Stimulated activated CD8-positive, alpha-beta memory T cell treated with anti-CD3 and anti-CD28 coated beads, Interleukin-12 subunit alpha, Interleukin-12 subunit beta, amount 100 ng/mL, for 24 hours (primary cell): ENCODE measurements around the gene HSP90AB1.
A peak's percentile ranks its signal among the peaks of the same experiment; 100 is the strongest.
"Not testable (repeated sequence)": the region's sequence is repeated elsewhere in the genome, so short reads cannot be mapped to it uniquely, and the experiment has no call there.

Experiments
- DNase-seq: peaks from one replicate; pipeline ENCODE4 v3.0.0-alpha.2; 2020; ENCODE audit errors: extremely low read depth

Gene HSP90AB1

GRCh38 chr6:44222486-44223318 lies 24.2 kb upstream of the HSP90AB1 start:
- DNase-seq: no peak

- DNase-seq: peak; percentile 63
Observed at GRCh38 chr6:44223319-44224028, 23.4 kb upstream of the HSP90AB1 start, which contains the start of gene SLC29A1. Gene SLC29A1, plus strand, starts transcription at chr6:44223595. Its CDS starts 3,719 bp downstream, at chr6:44227314.

GRCh38 chr6:44224029-44224964 lies 22.6 kb upstream of the HSP90AB1 start:
- no peak for DNase-seq

GRCh38 chr6:44224965-44225305 lies 22.0 kb upstream of the HSP90AB1 start:
- DNase-seq: no peak

- DNase-seq: no peak
Observed at GRCh38 chr6:44225579-44226325, 21.1 kb upstream of the HSP90AB1 start.

GRCh38 chr6:44226368-44227147 lies 20.3 kb upstream of the HSP90AB1 start:
- no peak for DNase-seq

- DNase-seq: no peak
Observed at GRCh38 chr6:44227148-44227793, 19.6 kb upstream of the HSP90AB1 start.

- DNase-seq: no peak
Observed at GRCh38 chr6:44228031-44228430, 18.9 kb upstream of the HSP90AB1 start.

GRCh38 chr6:44228433-44228832 lies 18.5 kb upstream of the HSP90AB1 start:
- DNase-seq: no peak

GRCh38 chr6:44228836-44229235 lies 18.1 kb upstream of the HSP90AB1 start:
- DNase-seq: no peak

GRCh38 chr6:44229376-44230033 lies 17.4 kb upstream of the HSP90AB1 start:
- no peak for DNase-seq

- no peak for DNase-seq
Observed at GRCh38 chr6:44230034-44230675, 16.7 kb upstream of the HSP90AB1 start.

GRCh38 chr6:44231426-44231825 lies 15.5 kb upstream of the HSP90AB1 start:
- DNase-seq: not testable (repeated sequence)

GRCh38 chr6:44232676-44233566 lies 14.0 kb upstream of the HSP90AB1 start:
- DNase-seq: no peak

- DNase-seq: no peak
Observed at GRCh38 chr6:44233567-44234100, 13.3 kb upstream of the HSP90AB1 start.

GRCh38 chr6:44234101-44235025 lies 12.5 kb upstream of the HSP90AB1 start:
- no peak for DNase-seq
